ENCODE results near the gene UPF1.
"Not testable (repeated sequence)": the region's sequence is repeated elsewhere in the genome, so short reads cannot be mapped to it uniquely, and the experiment has no call there.

The UPF1 gene

GRCh38 chr19:18912933-18913332, 81.2 kb downstream of the UPF1 start:
- Histone ChIP-seq H3K4me3 (ENCODE audit: low read length) (no peak overlapping the region), H2AFZ (ENCODE audit: low read depth, low read length) (no peak overlapping the region), H3K9me3 (ENCODE audit: low read length) (no peaks in the 10 kb centered on the region), H3K27me3 (ENCODE audit: insufficient read depth, low read length) (no peaks in the 10 kb centered on the region), H3K4me1 (ENCODE audit: insufficient read depth, low read length) (peaks cover 3% of the 10 kb centered on the region), H3K36me3 (ENCODE audit: insufficient read depth, low read length) (peaks cover 47% of the 10 kb centered on the region)

- Histone ChIP-seq H3K27me3 (ENCODE audit: insufficient read depth, low read length) (no peaks in the 10 kb centered on the region), H3K4me1 (ENCODE audit: insufficient read depth, low read length) (peaks cover 8% of the 10 kb centered on the region), H3K36me3 (ENCODE audit: insufficient read depth, low read length) (peaks cover 43% of the 10 kb centered on the region), H3K9me3 (ENCODE audit: low read length) (no peaks in the 10 kb centered on the region), H3K4me3 (ENCODE audit: low read length) (no peak overlapping the region), H2AFZ (ENCODE audit: low read depth, low read length) (no peak overlapping the region)
These were observed 81.7 kb downstream of the UPF1 start for GRCh38 chr19:18913466-18913865.

- Histone ChIP-seq H3K4me3 (ENCODE audit: low read length) (no peak overlapping the region), H3K27me3 (ENCODE audit: insufficient read depth, low read length) (no peaks in the 10 kb centered on the region), H3K36me3 (ENCODE audit: insufficient read depth, low read length) (peaks cover 30% of the 10 kb centered on the region), H3K9me3 (ENCODE audit: low read length) (no peaks in the 10 kb centered on the region), H3K4me1 (ENCODE audit: insufficient read depth, low read length) (peaks cover 16% of the 10 kb centered on the region), H2AFZ (ENCODE audit: low read depth, low read length) (no peak overlapping the region)
These were observed 83.9 kb downstream of the UPF1 start for GRCh38 chr19:18915639-18916038.

GRCh38 chr19:18917593-18917992, 85.8 kb downstream of the UPF1 start:
- not testable (repeated sequence) for H3K9me3 ChIP-seq (ENCODE audit: low read length); H3K4me3 ChIP-seq (ENCODE audit: low read length); H2AFZ ChIP-seq (ENCODE audit: low read depth, low read length); H3K27me3 ChIP-seq (ENCODE audit: insufficient read depth, low read length)
- H3K4me1 ChIP-seq (ENCODE audit: insufficient read depth, low read length), result peaks cover 17% of the 10 kb centered on the region
- H3K36me3 ChIP-seq (ENCODE audit: insufficient read depth, low read length), result peaks cover 33% of the 10 kb centered on the region

Measured in neuron (in vitro differentiated cells).